SK-N-SH treated with all-trans-retinoic acid at 6 μM for 48 hours (cell line): ENCODE data around the gene CYBA.

ENCODE experiments used
- CREB5 ChIP-seq: fragments of 250-450 bp; sonication (Bioruptor Pico); IDR thresholded peaks from 2 replicates; pipeline ENCODE4 v1.5.1; 2020; ENCODE audit warnings: low read depth, mild to moderate bottlenecking, moderate library complexity
- ESRRG ChIP-seq: fragments of 250-450 bp; sonication (Bioruptor Pico); IDR thresholded peaks from 2 replicates; pipeline ENCODE4 v1.6.1; 2021; ENCODE audit warnings: mild to moderate bottlenecking
- OSR1 ChIP-seq: fragments of 250-450 bp; sonication (Bioruptor Pico); IDR thresholded peaks from 2 replicates; pipeline ENCODE4 v1.8.0; 2022; ENCODE audit warnings: moderate library complexity, mild to moderate bottlenecking, inconsistent platforms
- PPARA ChIP-seq: fragments of 250-450 bp; sonication (Bioruptor Pico); IDR thresholded peaks from 2 replicates; pipeline ENCODE4 v1.5.0; 2020; ENCODE audit warnings: mild to moderate bottlenecking, borderline replicate concordance
- RARB ChIP-seq: fragments of 250-450 bp; sonication (Bioruptor Pico); IDR thresholded peaks from 2 replicates; pipeline ENCODE4 v1.8.0; 2021; ENCODE audit warnings: mild to moderate bottlenecking, moderate library complexity
- TOX ChIP-seq: fragments of 250-450 bp; sonication (Bioruptor Pico); IDR thresholded peaks from 2 replicates; pipeline ENCODE4 v1.8.0; 2021; ENCODE audit warnings: mild to moderate bottlenecking, moderate library complexity, borderline replicate concordance
- ZC3H10 ChIP-seq: fragments of 250-450 bp; sonication (Bioruptor Pico); IDR thresholded peaks from 2 replicates; pipeline ENCODE4 v1.5.1; 2021; ENCODE audit warnings: mild to moderate bottlenecking, moderate library complexity
- ZFP3 ChIP-seq: fragments of 250-450 bp; sonication (Bioruptor Pico); IDR thresholded peaks from 2 replicates; pipeline ENCODE4 v1.5.0; 2020; ENCODE audit warnings: mild to moderate bottlenecking, moderate library complexity
- ZNF70 ChIP-seq: fragments of 450-650 bp; formaldehyde crosslinking; IDR thresholded peaks from 2 replicates; pipeline ENCODE4 v1.5.0; 2020; ENCODE audit warnings: mild to moderate bottlenecking, moderate library complexity
- TF ChIP-seq, protein P1 (sequence below): fragments of 250-450 bp; sonication (Bioruptor Pico); IDR thresholded peaks from 2 replicates; pipeline ENCODE4 v1.8.0; 2020; ENCODE audit warnings: mild to moderate bottlenecking, moderate library complexity, borderline replicate concordance

DNA sequence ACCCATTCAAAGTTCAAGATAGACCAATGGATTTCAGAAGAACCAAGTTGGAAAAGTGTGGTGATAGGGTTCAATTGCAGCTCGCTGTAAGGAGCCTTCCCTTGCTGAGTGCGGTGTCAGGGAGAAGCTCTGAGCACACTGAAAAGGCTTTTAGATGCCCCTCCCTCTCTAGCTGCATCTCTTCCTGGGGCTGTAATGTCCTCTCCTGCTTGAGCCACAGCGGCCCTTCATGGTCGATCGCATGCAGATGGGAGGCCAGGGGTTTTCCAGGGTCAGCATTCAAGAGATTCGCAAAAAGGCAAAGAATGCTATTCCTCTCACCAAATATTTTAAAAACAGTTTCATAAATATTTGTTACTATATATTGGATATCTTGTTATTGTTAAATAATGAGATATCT is 56.9 kb downstream of the CYBA start:
- TF ChIP-seq OSR1 (CRISPR knock-in tag) = no peak
- no peak for TF ChIP-seq PPARA (CRISPR knock-in tag)
- TF ChIP-seq RARB (CRISPR knock-in tag) = no peak
- no peak for TF ChIP-seq ZNF70 (CRISPR knock-in tag)
- TF ChIP-seq ESRRG (CRISPR knock-in tag) = no peak
- TF ChIP-seq TOX = no peak
- TF ChIP-seq CREB5 (CRISPR knock-in tag) = no peak
- TF ChIP-seq ZFP3 (CRISPR knock-in tag) = no peak
- TF ChIP-seq, protein P1, sequence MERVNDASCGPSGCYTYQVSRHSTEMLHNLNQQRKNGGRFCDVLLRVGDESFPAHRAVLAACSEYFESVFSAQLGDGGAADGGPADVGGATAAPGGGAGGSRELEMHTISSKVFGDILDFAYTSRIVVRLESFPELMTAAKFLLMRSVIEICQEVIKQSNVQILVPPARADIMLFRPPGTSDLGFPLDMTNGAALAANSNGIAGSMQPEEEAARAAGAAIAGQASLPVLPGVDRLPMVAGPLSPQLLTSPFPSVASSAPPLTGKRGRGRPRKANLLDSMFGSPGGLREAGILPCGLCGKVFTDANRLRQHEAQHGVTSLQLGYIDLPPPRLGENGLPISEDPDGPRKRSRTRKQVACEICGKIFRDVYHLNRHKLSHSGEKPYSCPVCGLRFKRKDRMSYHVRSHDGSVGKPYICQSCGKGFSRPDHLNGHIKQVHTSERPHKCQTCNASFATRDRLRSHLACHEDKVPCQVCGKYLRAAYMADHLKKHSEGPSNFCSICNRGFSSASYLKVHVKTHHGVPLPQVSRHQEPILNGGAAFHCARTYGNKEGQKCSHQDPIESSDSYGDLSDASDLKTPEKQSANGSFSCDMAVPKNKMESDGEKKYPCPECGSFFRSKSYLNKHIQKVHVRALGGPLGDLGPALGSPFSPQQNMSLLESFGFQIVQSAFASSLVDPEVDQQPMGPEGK = no peak
- no peak for TF ChIP-seq ZC3H10 (CRISPR knock-in tag)
